ENCODE results near the gene SNAPIN.
"Not testable (repeated sequence)": the region's sequence is repeated elsewhere in the genome, so short reads cannot be mapped to it uniquely, and the experiment has no call there.

SNAPIN gene

DNA sequence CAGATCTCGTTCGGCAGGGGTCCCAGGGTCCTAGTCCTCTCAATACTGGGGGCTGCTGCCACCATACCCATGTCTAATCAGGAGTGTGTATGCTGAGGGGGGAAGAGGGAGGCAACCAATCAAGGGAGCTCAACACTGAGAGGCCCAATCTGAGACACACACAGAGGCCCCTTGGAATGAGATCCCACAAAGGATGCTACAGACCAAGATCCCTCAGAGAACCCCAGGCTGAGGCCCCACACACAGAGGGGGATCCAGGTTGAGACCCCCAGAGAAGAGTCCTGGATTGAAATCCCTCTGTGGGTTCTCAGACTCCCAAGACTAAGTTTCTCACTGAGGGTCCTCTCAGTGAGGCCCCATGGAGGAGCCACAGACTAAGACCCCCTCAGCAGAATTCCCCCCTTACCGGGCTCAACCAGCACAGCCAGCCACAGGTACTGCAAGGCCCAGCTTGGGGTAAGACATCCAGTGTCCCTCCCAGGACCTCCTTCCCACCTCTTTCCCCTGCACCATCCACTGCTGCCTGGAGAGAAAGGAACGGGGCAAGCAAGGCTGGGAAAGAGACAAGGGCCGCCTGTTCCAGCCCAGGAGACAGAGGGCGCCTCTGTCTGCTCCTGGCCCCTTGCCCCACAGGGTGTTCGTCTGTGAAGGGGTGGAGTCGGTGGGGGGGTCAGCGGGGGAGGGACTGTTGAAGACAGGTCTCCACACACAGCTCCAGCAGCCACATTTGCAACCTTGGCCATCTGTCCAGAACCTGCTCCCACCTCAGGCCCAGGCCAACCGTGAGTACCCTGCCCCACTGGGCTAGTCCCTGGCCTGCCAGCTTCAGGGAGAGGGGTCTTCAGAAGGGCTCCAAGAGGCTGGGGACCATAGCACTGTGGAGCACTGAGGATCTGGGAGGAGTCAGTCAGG is 30.5 kb upstream of the SNAPIN start, which contains the start of gene S100A1:
S100A1 (plus strand) TSS at position 720 of the 912 bp plus-strand sequence. CDS start 2,088 bp downstream, outside the sequence.
- no peak for DNase-seq

DNA sequence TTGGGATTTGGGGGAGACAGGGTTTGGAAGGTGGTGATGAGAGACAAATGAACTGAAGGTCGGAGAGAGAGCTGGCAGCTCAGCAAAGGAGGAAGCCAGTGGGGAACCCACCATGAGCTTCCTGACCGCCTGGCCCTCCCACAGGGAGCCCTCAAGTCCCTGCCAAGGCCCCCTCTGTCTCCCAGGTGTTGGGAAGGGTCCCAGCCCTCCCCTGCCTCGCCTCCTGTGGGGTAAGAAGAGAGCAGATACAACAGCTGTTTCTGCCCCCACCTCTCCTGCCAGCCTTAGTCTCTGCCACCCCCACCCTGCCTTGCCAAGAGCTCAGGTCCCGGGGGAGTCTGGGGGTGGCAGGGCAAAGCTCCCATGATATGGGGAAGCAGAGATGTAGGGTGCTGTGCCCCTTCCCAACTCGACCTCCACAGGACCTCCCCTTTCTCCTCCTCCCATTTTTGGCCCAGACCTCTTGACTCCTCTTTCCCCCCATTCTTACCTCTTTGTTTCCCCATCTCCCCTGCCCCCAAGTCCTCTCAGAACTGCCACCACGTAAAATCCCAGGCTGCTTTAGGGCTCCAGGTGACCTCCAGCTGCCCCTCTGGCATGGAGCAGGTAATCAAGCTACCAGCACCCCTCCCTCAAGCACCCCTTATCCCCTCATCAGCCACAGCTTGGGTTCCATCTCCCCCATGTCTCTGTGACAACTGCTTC is 29.7 kb upstream of the SNAPIN start:
- no peak for DNase-seq

GRCh38 chr1:153629343-153629665 is 29.2 kb upstream of the SNAPIN start:
- DNase-seq: no peak

DNA sequence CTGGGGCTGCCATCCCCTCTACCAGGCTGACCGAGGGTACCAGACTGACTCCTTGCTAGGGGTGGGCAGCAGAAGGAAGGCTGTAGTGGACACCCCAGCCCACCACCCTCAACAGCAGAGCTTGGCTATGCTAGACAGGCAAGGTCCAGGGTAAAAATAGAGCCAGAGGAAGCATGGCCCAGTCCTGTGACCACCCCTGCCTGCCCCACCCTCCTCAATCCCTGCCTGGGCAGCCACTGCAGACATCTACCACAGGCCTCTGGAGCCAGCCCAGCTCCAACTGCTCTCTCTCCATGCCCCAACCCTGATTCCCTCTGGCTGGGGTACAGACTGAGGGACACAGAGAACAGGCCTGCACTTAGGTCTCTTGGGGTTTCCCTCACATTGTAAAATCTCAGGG is 28.5 kb upstream of the SNAPIN start:
- no peak for DNase-seq

- DNase-seq: no peak
Measured at GRCh38 chr1:153630384-153630783, 28.1 kb upstream of the SNAPIN start.

GRCh38 chr1:153631047-153632022 is 27.2 kb upstream of the SNAPIN start:
- DNase-seq: no peak

DNA sequence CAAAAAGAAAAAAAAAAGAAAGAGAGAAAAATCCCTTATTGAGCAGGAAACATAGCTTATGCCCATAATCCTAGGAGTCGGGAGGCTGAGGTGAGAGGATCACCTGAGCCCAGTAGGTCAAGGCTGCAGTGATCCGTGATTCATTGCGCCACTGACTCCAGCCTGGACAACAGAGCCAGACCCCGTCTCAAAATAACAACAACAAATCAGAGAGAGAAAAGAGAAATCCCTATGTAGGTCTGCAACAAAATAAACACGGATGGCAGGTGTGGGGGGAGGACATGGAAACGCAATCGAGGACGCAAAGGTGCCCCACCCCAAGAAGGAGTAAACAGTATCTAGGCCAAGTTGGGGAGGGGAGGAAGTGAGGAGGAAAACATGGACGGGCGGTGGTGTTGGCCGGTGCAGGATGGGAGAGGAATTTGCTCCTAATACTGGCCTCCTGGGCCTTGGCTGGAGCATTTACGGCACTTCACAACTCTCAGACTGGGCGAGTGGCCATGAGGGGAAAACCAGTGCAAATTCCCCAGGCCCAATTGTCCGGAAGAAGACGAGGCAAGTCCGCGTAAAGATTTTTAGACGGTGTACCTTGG is 25.2 kb upstream of the SNAPIN start:
- no peak for DNase-seq

DNA sequence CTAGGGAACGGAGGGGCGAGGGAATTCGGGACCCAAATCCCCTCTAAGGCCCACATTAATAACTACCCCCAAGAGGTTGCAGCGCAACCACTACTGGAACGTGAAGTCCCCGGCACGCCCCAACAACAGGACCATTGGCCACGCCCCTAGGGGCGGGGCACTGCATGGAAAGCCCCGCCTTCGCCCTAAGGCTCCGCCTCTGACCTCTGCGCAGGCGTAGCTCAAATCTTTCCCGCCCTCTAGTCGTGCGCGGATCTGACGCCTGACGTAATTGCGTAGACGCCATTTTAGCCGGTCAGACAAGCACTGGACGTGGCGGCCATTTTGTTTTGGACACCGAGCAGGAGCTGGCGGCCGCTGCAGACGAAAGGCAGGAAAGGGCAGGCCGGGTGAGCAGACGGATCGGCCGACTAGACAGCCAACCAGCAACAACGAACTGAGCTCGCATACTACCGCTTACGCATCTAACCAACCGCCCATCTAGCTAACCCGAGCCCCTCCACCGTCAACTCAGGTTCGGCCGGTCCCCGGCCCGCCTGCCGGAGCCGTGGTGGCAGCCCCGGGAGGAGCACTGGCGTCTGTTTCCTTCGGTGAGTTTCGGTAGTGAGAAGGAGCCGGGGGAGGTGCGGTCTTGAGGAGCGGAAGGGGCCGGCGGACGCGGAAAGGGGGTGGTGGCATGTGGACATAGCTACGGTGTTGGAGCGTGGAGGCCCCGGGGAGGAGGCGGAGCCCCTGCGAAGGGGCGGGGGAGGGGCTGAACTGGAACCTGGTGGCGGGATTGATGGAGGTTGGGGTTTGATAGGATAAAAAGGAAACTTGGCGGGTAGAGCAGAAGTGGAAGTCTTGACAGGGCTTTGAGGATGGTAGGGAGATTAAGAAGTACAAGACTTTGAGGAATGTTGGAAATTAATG is 24.5 kb upstream of the SNAPIN start, which contains the start of gene CHTOP:
CHTOP (plus strand) TSS at position 313 of the 912 bp plus-strand sequence. CDS start 2,523 bp downstream, outside the sequence.
- DNase-seq: peak; percentile 95

GRCh38 chr1:153635872-153636271 is 22.6 kb upstream of the SNAPIN start:
- DNase-seq: no peak

GRCh38 chr1:153636312-153636711 is 22.2 kb upstream of the SNAPIN start:
- no peak for DNase-seq

DNA sequence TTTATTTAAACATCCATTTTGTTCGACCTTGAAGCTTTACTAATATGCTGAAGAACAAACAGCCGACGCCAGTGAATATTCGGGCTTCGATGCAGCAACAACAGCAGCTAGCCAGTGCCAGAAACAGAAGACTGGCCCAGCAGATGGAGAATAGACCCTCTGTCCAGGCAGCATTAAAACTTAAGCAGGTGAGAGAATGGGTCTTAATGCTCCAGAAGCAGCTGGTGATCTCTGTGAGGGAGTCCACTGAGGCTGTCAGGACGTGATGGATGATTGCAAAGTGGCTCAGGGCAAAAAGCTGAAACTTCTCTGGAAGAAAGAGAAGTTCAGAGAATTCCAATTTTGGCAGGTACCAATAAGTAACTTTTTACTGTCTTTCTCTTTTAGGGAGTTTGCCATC is 20.2 kb upstream of the SNAPIN start:
- DNase-seq: no peak

DNA sequence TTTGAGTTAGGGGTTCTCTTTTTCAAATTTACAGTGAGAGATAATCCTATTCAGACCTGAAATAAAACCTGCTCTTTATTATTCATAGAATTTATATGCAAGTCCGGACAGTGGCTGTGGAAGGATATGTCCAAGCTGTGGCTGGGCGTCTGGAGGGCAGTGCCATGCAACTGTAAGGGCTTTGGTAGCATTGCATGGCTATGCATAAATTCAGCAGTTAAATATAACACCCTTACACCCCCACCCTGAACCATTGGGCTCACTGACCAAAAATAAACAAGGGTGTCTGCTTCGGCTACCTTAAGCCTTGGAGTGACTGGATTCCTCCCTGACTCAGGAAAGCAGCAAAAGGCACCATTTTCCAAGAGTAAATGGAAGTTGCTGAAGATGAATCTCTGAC is 19.2 kb upstream of the SNAPIN start:
- no peak for DNase-seq

DNA sequence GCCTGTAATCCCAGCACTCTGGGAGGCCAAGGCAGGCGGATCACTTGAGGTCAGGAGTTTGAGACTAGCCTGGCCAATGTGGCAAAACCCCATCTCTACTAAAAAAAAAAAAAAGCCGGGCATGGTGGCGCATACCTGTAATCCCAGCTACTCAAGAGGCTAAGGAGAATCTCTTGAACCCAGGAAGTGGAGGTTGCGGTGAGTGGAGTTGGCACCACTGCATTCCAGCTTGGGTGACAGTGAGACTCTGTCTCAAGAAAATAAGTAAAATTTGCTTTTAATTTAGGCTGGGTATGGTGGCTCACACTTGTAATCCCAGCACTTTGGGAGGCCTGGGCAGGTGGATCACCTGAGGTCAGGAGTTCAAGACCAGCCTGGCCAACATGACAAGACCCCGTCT is 18.3 kb upstream of the SNAPIN start:
- DNase-seq: not testable (repeated sequence)

GRCh38 chr1:153640861-153641260 is 17.6 kb upstream of the SNAPIN start:
- DNase-seq: no peak

- no peak for DNase-seq
Measured at GRCh38 chr1:153642161-153642560, 16.3 kb upstream of the SNAPIN start.

DNA sequence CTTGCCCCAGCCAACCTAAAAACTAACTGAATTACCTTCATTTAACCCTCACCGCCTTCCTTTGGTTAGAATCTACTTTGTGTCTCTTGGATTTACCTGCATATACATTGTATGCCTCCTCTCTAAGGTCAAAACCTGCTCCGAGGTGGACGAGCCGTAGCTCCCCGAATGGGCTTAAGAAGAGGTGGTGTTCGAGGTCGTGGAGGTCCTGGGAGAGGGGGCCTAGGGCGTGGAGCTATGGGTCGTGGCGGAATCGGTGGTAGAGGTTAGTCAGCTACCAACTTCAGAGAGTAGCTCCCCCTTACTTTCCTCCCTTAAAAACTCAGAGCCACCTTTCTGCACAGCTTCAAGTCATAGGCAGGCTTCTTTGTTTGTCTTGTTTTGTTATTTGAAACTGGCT is 15.4 kb upstream of the SNAPIN start:
- DNase-seq: no peak

DNA sequence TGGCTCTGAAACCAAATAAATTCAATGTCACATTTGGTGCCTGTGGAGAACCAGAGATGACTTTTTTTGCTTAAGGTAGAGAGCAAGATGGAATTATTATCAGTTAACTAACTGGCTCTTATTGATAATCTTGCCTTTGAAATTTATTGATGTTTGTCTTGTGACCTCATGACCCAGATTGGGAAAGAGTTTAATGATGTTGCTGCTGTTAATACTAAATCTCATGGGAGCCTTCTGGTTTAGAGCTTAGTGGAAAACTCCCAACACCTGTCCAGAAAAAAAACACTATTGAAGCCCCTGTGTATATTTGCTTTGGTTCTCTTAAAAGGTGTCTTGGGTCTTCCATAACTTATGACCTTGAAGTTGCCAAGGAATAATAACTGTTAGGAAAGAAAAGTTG is 14.7 kb upstream of the SNAPIN start:
- no peak for DNase-seq

DNA sequence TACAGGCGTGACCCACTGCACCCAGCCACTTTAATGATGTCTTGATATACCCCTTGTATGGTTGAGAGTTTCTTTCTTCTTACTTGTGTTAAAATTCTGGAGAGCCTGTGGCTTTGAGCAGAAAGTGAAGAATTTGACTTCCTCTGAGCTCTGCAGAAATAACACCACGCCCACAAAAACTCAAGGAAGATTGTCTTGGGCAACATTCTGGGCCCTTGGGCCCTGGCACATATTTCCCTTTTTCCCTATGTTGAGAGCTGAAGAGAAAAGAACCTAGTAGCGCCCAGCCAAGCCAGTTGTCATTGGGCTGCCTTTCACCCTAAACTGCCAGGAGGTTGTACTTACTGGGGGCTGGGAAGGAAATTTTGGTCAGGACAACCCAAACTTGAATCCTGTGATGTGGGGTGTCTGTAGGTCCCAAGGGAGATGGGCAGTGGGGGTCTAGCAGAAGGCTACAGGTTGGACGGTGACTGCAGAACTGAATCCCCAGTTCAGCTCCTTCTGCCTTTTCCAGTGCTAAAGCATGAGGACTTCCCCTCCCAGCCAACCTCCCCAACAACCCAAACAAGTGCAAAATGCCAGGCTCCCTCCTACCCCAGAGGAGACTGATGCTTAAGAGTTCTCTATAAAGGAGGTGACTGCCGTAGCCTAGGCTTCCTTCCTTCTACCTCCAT is 11.7 kb upstream of the SNAPIN start:
- DNase-seq: no peak

DNA sequence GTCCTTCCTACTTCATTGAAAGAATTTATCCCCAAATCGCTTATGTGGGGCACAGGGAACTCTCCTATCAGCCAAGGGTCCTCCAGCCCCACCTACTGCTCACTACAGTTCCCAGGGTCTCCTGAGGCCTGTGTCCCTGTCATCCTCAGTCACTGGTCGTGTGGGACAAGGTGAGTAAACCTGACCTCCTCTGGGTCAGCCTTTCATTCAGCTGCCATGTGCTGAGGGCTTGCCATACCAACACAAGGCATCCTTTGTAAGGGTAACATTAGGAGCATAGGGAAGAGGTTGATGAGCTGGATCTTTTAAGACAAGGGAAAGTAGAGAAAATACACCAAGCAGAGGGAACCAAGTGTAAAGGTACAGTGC is 11.2 kb upstream of the SNAPIN start:
- DNase-seq: no peak

GRCh38 chr1:153648000-153648643 is 10.4 kb upstream of the SNAPIN start:
- no peak for DNase-seq

All from T1000 (cell line).